Fibroblast of lung (primary cell): Measurements from ENCODE around the gene GALNT2. TPM values are rescaled to one million over a fixed set of nuclear protein-coding genes. Genes with fewer than 3 reads are reported as not detected.
A peak's percentile ranks its signal among the peaks of the same experiment; 100 is the strongest.

Experiments
- DNase-seq, 2 donors: peaks; one replicate each; pipeline versions ENCODE4 v3.0.0 to v3.0.0-alpha.2; 2010; ENCODE audit warnings: low read depth in 2 of 2
- H2AFZ ChIP-seq: 2 replicates; pipeline ENCODE4 v1.5.1; 2012; ENCODE audit warnings: low read length, control low read depth, inconsistent platforms
- H3K27ac ChIP-seq: 2 replicates; pipeline ENCODE4 v1.5.1; 2011; ENCODE audit warnings: low read length, control low read depth; ENCODE audit not compliant: insufficient read depth
- H3K27me3 ChIP-seq: 2 replicates; pipeline ENCODE4 v1.5.1; 2011; ENCODE audit warnings: mild to moderate bottlenecking, low read length; ENCODE audit not compliant: control insufficient read depth, insufficient read depth
- H3K36me3 ChIP-seq: 2 replicates; pipeline ENCODE4 v1.5.1; 2011; ENCODE audit warnings: low read length; ENCODE audit not compliant: control insufficient read depth, insufficient read depth
- H3K4me1 ChIP-seq: 2 replicates; pipeline ENCODE4 v1.5.1; 2011; ENCODE audit warnings: low read length; ENCODE audit not compliant: control insufficient read depth, insufficient read depth; ENCODE audit errors: extremely low read depth
- H3K4me2 ChIP-seq: 2 replicates; pipeline ENCODE4 v1.5.1; 2011; ENCODE audit warnings: low read length, control low read depth; ENCODE audit not compliant: insufficient read depth; ENCODE audit errors: extremely low read depth
- H3K4me3 ChIP-seq, 4 experiments: fragments of 200-600 bp in 1 of 4; sonication (generic) in 1 of 4; replicated peaks in 1 of 4; 2 replicates each; pipeline ENCODE4 v1.5.1; 2011 to 2016; ENCODE audit warnings: low read length in 4 of 4, low read depth in 3 of 4, mild to moderate bottlenecking in 3 of 4, control low read depth in 2 of 4, inconsistent platforms in 1 of 4, mixed read lengths in 1 of 4; ENCODE audit not compliant: insufficient read depth in 1 of 4; ENCODE audit errors: control extremely low read depth in 1 of 4
- H3K79me2 ChIP-seq: 2 replicates; pipeline ENCODE4 v1.5.1; 2012; ENCODE audit warnings: mild to moderate bottlenecking, low read length, inconsistent platforms; ENCODE audit not compliant: control insufficient read depth, insufficient read depth
- H3K9ac ChIP-seq: 2 replicates; pipeline ENCODE4 v1.5.1; 2011; ENCODE audit warnings: mild to moderate bottlenecking, low read length, control low read depth; ENCODE audit not compliant: insufficient read depth
- H3K9me3 ChIP-seq: 2 replicates; pipeline ENCODE4 v1.5.1; 2012; ENCODE audit warnings: low read depth, low read length; ENCODE audit not compliant: control insufficient read depth, insufficient read depth
- H4K20me1 ChIP-seq: 2 replicates; pipeline ENCODE4 v1.5.1; 2011; ENCODE audit warnings: low read length; ENCODE audit not compliant: control insufficient read depth, insufficient read depth; ENCODE audit errors: extremely low read depth
- EZH2 ChIP-seq: IDR thresholded peaks from 2 replicates; pipeline ENCODE4 v1.5.1; 2012; ENCODE audit warnings: low read length, control low read depth, mild to moderate bottlenecking; ENCODE audit errors: missing control alignments
- polyA plus RNA-seq, 2 donors: library from polyadenylated mRNA; depleted of rRNA in 1 of 2; stranded (reverse) in 1 of 2; unstranded in 1 of 2; fragments of >200 nt; gene quantifications; 2 replicates each; pipeline ENCODE4 v1.2.1, GENCODE V29; 2011 to 2012; ENCODE audit warnings: missing spikeins in 1 of 2
- total RNA-seq: library from RNA; depleted of rRNA; stranded (reverse); fragments of >200 nt; gene quantifications from 2 replicates; pipeline ENCODE4 v1.2.1, GENCODE V29; 2014
- TF ChIP-seq, protein P1 (sequence below), 2 donors: IDR thresholded peaks in 1 of 2; conservative IDR thresholded peaks in 1 of 2; 1 replicate in 1 of 2; 2 replicates in 1 of 2; pipeline ENCODE4 v1.5.1; 2011 to 2012; ENCODE audit warnings: low read length in 2 of 2, control low read depth in 1 of 2, inconsistent platforms in 1 of 2, low read depth in 1 of 2, mild to moderate bottlenecking in 1 of 2

The GALNT2 gene
- total and polyA plus RNA-seq, 2 donors (not counting 1 experiment from before 2014, with no cell fraction given) = 106 to 115 TPM

DNA sequence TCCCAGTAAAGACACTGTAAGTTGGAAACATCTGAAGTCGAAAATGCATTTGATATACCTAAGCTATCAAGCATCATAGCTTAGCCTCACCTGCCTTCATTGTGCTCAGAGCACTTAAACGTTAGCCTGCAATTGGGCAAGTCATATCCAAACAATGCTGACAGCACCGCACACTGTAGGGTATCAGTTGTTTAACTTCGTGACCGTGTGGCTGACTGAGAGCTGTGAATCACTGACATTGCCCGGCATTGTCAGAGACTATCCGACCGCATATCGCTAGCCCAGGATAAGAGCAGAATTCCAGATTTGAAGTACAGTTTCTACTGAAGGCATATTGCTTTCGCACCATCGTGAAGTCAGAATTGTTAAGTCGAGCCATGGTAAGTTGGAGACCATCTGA lies 41.5 kb downstream of the GALNT2 start:
- peak in 1 of 2 donors; percentile 49 for DNase-seq
- Histone ChIP-seq H3K4me3 (no peak overlapping the region), H3K27me3 (no peaks in the 10 kb centered on the region), H4K20me1 (no peaks in the 10 kb centered on the region), H3K4me2 (no peak overlapping the region), H3K36me3 (no peaks in the 10 kb centered on the region), H3K79me2 (peaks cover 57% of the 10 kb centered on the region), H3K4me1 (peaks cover 45% of the 10 kb centered on the region), H2AFZ (no peak overlapping the region), H3K9me3 (no peaks in the 10 kb centered on the region), H3K9ac (no peak overlapping the region), H3K27ac (no peak overlapping the region)
- TF ChIP-seq EZH2 = no peak
- TF ChIP-seq, protein P1, sequence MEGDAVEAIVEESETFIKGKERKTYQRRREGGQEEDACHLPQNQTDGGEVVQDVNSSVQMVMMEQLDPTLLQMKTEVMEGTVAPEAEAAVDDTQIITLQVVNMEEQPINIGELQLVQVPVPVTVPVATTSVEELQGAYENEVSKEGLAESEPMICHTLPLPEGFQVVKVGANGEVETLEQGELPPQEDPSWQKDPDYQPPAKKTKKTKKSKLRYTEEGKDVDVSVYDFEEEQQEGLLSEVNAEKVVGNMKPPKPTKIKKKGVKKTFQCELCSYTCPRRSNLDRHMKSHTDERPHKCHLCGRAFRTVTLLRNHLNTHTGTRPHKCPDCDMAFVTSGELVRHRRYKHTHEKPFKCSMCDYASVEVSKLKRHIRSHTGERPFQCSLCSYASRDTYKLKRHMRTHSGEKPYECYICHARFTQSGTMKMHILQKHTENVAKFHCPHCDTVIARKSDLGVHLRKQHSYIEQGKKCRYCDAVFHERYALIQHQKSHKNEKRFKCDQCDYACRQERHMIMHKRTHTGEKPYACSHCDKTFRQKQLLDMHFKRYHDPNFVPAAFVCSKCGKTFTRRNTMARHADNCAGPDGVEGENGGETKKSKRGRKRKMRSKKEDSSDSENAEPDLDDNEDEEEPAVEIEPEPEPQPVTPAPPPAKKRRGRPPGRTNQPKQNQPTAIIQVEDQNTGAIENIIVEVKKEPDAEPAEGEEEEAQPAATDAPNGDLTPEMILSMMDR (conservative IDR thresholded peaks at IDR 0.05 in 1 of 2, IDR thresholded peaks at IDR 0.05 in 1 of 2; ENCODE audit: low read depth in 1 of 2, low read length in 2 of 2) = no peak

DNA sequence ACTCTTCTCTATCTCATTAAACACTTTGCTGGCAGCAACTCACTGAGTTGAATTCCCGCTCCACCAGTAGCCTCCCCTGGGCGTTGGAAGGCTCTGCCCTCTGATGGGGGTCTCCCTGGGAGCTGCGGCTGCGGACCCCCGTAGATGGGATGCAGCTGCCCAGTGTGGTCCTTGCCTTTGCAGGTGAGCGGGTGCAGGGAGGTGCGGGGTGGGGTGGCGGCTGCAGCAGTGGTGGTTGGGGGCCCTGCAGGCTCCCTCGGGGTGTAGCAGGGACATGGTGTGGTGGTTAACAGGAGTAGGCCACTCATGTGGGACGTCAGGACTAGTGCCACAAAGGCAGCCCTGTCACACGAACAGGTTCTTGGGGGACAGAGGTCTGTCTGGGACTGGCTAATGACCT lies 42.0 kb downstream of the GALNT2 start:
- Histone ChIP-seq H3K27ac (no peak overlapping the region), H3K4me3 (no peak overlapping the region), H4K20me1 (no peaks in the 10 kb centered on the region), H3K9ac (no peak overlapping the region), H3K9me3 (no peaks in the 10 kb centered on the region), H3K4me1 (peaks cover 41% of the 10 kb centered on the region), H3K4me2 (no peak overlapping the region), H3K79me2 (peaks cover 57% of the 10 kb centered on the region), H3K36me3 (no peaks in the 10 kb centered on the region), H3K27me3 (no peaks in the 10 kb centered on the region), H2AFZ (no peak overlapping the region)
- no peak for DNase-seq
- TF ChIP-seq, protein P1 (conservative IDR thresholded peaks at IDR 0.05 in 1 of 2, IDR thresholded peaks at IDR 0.05 in 1 of 2; ENCODE audit: low read depth in 1 of 2, low read length in 2 of 2) = no peak
- TF ChIP-seq EZH2 = no peak

DNA sequence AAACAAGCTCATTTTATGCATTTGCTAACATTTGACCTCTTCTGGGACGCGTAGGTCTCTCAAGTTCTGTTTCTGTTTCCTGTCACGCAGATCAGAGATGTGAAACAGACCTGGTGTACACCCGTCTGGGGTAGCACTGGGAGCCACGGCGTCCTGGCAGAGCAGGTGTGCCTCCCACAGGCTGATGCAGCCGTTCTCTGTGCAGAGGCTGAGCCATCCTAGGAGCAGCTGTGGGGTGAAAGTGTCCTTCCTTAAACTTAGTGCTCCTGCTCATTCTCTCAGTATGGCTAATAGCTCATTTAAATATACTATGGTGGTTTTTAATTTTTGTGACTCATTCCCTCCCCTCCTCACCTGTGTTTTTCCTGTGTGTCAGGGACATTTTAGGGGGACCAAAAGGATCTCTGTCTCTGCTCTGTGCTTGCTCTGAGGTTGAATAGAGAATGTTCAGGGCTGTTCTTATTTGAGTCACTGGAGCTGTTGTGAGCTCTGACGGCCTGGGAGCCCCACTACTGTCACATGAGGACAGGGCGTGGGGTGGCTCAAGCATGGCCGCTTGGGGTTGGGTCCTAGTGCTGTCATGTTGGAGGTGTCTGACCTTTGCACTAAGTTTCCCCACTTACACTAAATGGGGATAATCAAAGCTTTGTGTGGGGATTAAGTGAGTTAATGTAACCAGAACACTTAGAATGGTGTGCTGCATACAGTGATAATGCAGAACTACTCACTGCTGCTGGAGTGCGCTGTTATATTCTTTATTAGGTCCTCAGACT lies 43.0 kb downstream of the GALNT2 start:
- no peak for TF ChIP-seq EZH2
- TF ChIP-seq, protein P1 (conservative IDR thresholded peaks at IDR 0.05 in 1 of 2, IDR thresholded peaks at IDR 0.05 in 1 of 2; ENCODE audit: low read depth in 1 of 2, low read length in 2 of 2) = no peak
- peak in 1 of 2 donors; percentile 32 for DNase-seq
- Histone ChIP-seq H3K9ac (no peak overlapping the region), H3K27ac (no peak overlapping the region), H2AFZ (no peak overlapping the region), H4K20me1 (no peaks in the 10 kb centered on the region), H3K27me3 (no peaks in the 10 kb centered on the region), H3K9me3 (no peaks in the 10 kb centered on the region), H3K36me3 (no peaks in the 10 kb centered on the region), H3K4me1 (peaks cover 39% of the 10 kb centered on the region), H3K4me2 (no peak overlapping the region), H3K4me3 (no peak overlapping the region), H3K79me2 (peaks cover 62% of the 10 kb centered on the region)
